SK-N-SH treated with all-trans-retinoic acid at 6 μM for 48 hours (cell line): Measurements from ENCODE around the gene ALPP.

Experiments used
- ATAC-seq: fragments of 200-7000 bp; cut with Tn5 transposase; 3 replicates; pipeline ENCODE4 v1.9.1; 2020; ENCODE audit warnings: mild to moderate bottlenecking, moderate library complexity
- BACH2 ChIP-seq: fragments of 250-450 bp; sonication (Bioruptor Pico); IDR thresholded peaks from 2 replicates; pipeline ENCODE4 v1.9.0; 2021; ENCODE audit warnings: mild to moderate bottlenecking, borderline replicate concordance
- CSDC2 ChIP-seq: fragments of 250-450 bp; sonication (Bioruptor Pico); IDR thresholded peaks from 2 replicates; pipeline ENCODE4 v1.5.0; 2020; ENCODE audit warnings: mild to moderate bottlenecking, moderate library complexity
- ESRRG ChIP-seq: fragments of 250-450 bp; sonication (Bioruptor Pico); IDR thresholded peaks from 2 replicates; pipeline ENCODE4 v1.6.1; 2021; ENCODE audit warnings: mild to moderate bottlenecking
- GLIS3 ChIP-seq: fragments of 250-450 bp; sonication (Bioruptor Pico); IDR thresholded peaks from 2 replicates; pipeline ENCODE4 v1.5.0; 2020; ENCODE audit warnings: mild to moderate bottlenecking, moderate library complexity
- ISL1 ChIP-seq: fragments of 250-450 bp; sonication (Bioruptor Pico); IDR thresholded peaks from 2 replicates; pipeline ENCODE4 v2.1.2; 2022; ENCODE audit warnings: mild to moderate bottlenecking, moderate library complexity
- OSR1 ChIP-seq: fragments of 250-450 bp; sonication (Bioruptor Pico); IDR thresholded peaks from 2 replicates; pipeline ENCODE4 v1.8.0; 2022; ENCODE audit warnings: moderate library complexity, mild to moderate bottlenecking, inconsistent platforms
- POU6F1 ChIP-seq: fragments of 250-450 bp; sonication (Bioruptor Pico); IDR thresholded peaks from 2 replicates; pipeline ENCODE4 v1.8.0; 2021; ENCODE audit warnings: low read depth, mild to moderate bottlenecking, moderate library complexity, borderline replicate concordance
- PPARA ChIP-seq: fragments of 250-450 bp; sonication (Bioruptor Pico); IDR thresholded peaks from 2 replicates; pipeline ENCODE4 v1.5.0; 2020; ENCODE audit warnings: mild to moderate bottlenecking, borderline replicate concordance
- RARB ChIP-seq: fragments of 250-450 bp; sonication (Bioruptor Pico); IDR thresholded peaks from 2 replicates; pipeline ENCODE4 v1.8.0; 2021; ENCODE audit warnings: mild to moderate bottlenecking, moderate library complexity
- SNAI2 ChIP-seq: fragments of 250-450 bp; sonication (Bioruptor Pico); IDR thresholded peaks from 2 replicates; pipeline ENCODE4 v1.5.0; 2020; ENCODE audit warnings: mild to moderate bottlenecking, moderate library complexity
- TOX ChIP-seq: fragments of 250-450 bp; sonication (Bioruptor Pico); IDR thresholded peaks from 2 replicates; pipeline ENCODE4 v1.8.0; 2021; ENCODE audit warnings: mild to moderate bottlenecking, moderate library complexity, borderline replicate concordance
- ZC3H10 ChIP-seq: fragments of 250-450 bp; sonication (Bioruptor Pico); IDR thresholded peaks from 2 replicates; pipeline ENCODE4 v1.5.1; 2021; ENCODE audit warnings: mild to moderate bottlenecking, moderate library complexity
- ZFP3 ChIP-seq: fragments of 250-450 bp; sonication (Bioruptor Pico); IDR thresholded peaks from 2 replicates; pipeline ENCODE4 v1.5.0; 2020; ENCODE audit warnings: mild to moderate bottlenecking, moderate library complexity
- ZFP30 ChIP-seq: fragments of 450-650 bp; formaldehyde crosslinking; IDR thresholded peaks from 2 replicates; pipeline ENCODE4 v1.5.0; 2022; ENCODE audit warnings: mild to moderate bottlenecking, moderate library complexity
- ZNF565 ChIP-seq: fragments of 450-650 bp; formaldehyde crosslinking; conservative IDR thresholded peaks from 2 replicates; pipeline ENCODE4 v1.5.0; 2020; ENCODE audit warnings: low read depth, mild to moderate bottlenecking, moderate library complexity
- ZNF70 ChIP-seq: fragments of 450-650 bp; formaldehyde crosslinking; IDR thresholded peaks from 2 replicates; pipeline ENCODE4 v1.5.0; 2020; ENCODE audit warnings: mild to moderate bottlenecking, moderate library complexity
- ZNF8 ChIP-seq: fragments of 450-650 bp; formaldehyde crosslinking; IDR thresholded peaks from 2 replicates; pipeline ENCODE4 v1.5.0; 2020; ENCODE audit warnings: mild to moderate bottlenecking, moderate library complexity
- TF ChIP-seq, protein P1 (sequence below): fragments of 250-450 bp; sonication (Bioruptor Pico); IDR thresholded peaks from 2 replicates; pipeline ENCODE4 v1.5.1; 2021; ENCODE audit warnings: mild to moderate bottlenecking, moderate library complexity
- TF ChIP-seq, protein P2 (sequence below): fragments of 250-450 bp; sonication (Bioruptor Pico); IDR thresholded peaks from 2 replicates; pipeline ENCODE4 v1.5.1; 2020; ENCODE audit warnings: low read depth, mild to moderate bottlenecking, moderate library complexity
- TF ChIP-seq, protein P3 (sequence below): fragments of 250-450 bp; sonication (Bioruptor Pico); IDR thresholded peaks from 2 replicates; pipeline ENCODE4 v1.5.0; 2020; ENCODE audit warnings: mild to moderate bottlenecking, moderate library complexity

The ALPP gene

GRCh38 chr2:232415736-232416520 lies 37.4 kb downstream of the ALPP start:
- no peak for ATAC-seq
- TF ChIP-seq, protein P1, sequence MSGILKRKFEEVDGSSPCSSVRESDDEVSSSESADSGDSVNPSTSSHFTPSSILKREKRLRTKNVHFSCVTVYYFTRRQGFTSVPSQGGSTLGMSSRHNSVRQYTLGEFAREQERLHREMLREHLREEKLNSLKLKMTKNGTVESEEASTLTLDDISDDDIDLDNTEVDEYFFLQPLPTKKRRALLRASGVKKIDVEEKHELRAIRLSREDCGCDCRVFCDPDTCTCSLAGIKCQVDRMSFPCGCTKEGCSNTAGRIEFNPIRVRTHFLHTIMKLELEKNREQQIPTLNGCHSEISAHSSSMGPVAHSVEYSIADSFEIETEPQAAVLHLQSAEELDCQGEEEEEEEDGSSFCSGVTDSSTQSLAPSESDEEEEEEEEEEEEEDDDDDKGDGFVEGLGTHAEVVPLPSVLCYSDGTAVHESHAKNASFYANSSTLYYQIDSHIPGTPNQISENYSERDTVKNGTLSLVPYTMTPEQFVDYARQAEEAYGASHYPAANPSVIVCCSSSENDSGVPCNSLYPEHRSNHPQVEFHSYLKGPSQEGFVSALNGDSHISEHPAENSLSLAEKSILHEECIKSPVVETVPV (CRISPR knock-in tag), result no peak
- no peak for TF ChIP-seq PPARA (CRISPR knock-in tag)
- TF ChIP-seq, protein P2, sequence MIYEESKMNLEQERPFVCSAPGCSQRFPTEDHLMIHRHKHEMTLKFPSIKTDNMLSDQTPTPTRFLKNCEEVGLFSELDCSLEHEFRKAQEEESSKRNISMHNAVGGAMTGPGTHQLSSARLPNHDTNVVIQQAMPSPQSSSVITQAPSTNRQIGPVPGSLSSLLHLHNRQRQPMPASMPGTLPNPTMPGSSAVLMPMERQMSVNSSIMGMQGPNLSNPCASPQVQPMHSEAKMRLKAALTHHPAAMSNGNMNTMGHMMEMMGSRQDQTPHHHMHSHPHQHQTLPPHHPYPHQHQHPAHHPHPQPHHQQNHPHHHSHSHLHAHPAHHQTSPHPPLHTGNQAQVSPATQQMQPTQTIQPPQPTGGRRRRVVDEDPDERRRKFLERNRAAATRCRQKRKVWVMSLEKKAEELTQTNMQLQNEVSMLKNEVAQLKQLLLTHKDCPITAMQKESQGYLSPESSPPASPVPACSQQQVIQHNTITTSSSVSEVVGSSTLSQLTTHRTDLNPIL, result no peak
- TF ChIP-seq SNAI2, result no peak
- no peak for TF ChIP-seq ZFP30 (CRISPR knock-in tag)
- no peak for TF ChIP-seq GLIS3 (CRISPR knock-in tag)
- no peak for TF ChIP-seq ZNF8 (CRISPR knock-in tag)
- no peak for TF ChIP-seq ZNF565 (CRISPR knock-in tag)

GRCh38 chr2:232416521-232417470 lies 38.2 kb downstream of the ALPP start:
- TF ChIP-seq TOX (CRISPR knock-in tag), result no peak
- no peak for TF ChIP-seq ZFP3 (CRISPR knock-in tag)
- TF ChIP-seq SNAI2, result no peak
- no peak for TF ChIP-seq GLIS3 (CRISPR knock-in tag)
- TF ChIP-seq ZC3H10 (CRISPR knock-in tag), result no peak
- no peak for TF ChIP-seq PPARA (CRISPR knock-in tag)
- TF ChIP-seq, protein P3, sequence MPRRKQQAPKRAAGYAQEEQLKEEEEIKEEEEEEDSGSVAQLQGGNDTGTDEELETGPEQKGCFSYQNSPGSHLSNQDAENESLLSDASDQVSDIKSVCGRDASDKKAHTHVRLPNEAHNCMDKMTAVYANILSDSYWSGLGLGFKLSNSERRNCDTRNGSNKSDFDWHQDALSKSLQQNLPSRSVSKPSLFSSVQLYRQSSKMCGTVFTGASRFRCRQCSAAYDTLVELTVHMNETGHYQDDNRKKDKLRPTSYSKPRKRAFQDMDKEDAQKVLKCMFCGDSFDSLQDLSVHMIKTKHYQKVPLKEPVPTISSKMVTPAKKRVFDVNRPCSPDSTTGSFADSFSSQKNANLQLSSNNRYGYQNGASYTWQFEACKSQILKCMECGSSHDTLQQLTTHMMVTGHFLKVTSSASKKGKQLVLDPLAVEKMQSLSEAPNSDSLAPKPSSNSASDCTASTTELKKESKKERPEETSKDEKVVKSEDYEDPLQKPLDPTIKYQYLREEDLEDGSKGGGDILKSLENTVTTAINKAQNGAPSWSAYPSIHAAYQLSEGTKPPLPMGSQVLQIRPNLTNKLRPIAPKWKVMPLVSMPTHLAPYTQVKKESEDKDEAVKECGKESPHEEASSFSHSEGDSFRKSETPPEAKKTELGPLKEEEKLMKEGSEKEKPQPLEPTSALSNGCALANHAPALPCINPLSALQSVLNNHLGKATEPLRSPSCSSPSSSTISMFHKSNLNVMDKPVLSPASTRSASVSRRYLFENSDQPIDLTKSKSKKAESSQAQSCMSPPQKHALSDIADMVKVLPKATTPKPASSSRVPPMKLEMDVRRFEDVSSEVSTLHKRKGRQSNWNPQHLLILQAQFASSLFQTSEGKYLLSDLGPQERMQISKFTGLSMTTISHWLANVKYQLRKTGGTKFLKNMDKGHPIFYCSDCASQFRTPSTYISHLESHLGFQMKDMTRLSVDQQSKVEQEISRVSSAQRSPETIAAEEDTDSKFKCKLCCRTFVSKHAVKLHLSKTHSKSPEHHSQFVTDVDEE (CRISPR knock-in tag), result no peak
- TF ChIP-seq, protein P1 (CRISPR knock-in tag), result no peak
- TF ChIP-seq POU6F1 (CRISPR knock-in tag), result no peak
- TF ChIP-seq BACH2, result no peak
- no peak for TF ChIP-seq CSDC2 (CRISPR knock-in tag)
- TF ChIP-seq, all 23 proteins: peak for 0

DNA sequence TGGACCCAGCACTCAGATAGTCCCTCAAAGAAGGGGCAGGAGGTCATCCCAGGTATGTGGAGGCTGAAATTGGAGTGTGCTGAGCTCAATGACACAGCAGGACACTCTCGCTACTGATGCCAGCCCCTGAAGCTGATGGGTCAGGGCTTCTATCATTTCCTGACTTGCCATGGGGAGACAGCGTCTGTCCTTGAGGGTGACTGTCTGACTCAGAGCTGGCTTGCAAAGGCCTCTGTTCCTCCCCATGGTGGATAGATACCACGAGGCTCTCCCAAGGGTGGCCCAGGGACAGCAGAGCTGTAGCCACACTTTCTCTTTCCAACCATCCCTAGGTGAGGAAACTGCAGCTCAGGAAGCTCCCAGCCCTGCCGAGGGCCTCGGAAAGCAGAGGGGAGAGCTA lies 38.9 kb downstream of the ALPP start:
- no peak for ATAC-seq
- TF ChIP-seq ZFP3 (CRISPR knock-in tag) (no peak), ZC3H10 (CRISPR knock-in tag) (no peak), BACH2 (no peak), GLIS3 (CRISPR knock-in tag) (no peak), ISL1 (no peak), ZFP30 (CRISPR knock-in tag) (no peak), OSR1 (CRISPR knock-in tag) (no peak), SNAI2 (no peak), ZNF8 (CRISPR knock-in tag) (no peak), PPARA (CRISPR knock-in tag) (no peak), ESRRG (CRISPR knock-in tag) (no peak), ZNF70 (CRISPR knock-in tag) (no peak), RARB (CRISPR knock-in tag) (no peak), TOX (CRISPR knock-in tag) (no peak), CSDC2 (CRISPR knock-in tag) (no peak)
- TF ChIP-seq, protein P1 (CRISPR knock-in tag), result no peak
- TF ChIP-seq, protein P2, result no peak

More at GRCh38 chr2:232416521-232417470, 38.2 kb downstream of the ALPP start:
- ATAC-seq, result no peak
